Activated CD8-positive, alpha-beta memory T cell treated with anti-CD3 and anti-CD28 coated beads, Interleukin-2, amount 50 U/mL, for 4 hours (primary cell): ENCODE measurements around the gene C3orf18.

Experiments used
- DNase-seq: peaks from one replicate; pipeline ENCODE4 v3.0.0-alpha.2; 2020

Gene C3orf18

DNA sequence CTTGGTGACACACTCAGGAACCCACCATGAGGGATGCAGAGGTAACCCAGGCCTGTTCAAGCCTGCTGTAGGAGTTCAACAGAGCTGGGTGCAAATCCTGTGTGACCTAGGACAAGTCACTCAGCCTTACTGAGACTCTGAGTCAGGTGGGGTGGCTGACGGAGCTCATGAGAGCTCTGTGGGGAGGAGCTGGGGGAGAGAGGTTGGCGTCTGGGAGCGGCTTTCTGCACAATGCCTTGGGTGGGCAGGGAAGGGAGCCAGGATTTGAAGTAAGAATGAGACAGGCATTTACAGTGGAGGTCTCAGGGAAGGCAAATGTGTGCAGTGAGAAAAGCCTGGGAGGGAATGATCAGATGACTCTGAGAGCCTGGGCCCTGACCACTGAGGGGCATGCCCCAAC is 18.3 kb downstream of the C3orf18 start:
- DNase-seq, result no peak

DNA sequence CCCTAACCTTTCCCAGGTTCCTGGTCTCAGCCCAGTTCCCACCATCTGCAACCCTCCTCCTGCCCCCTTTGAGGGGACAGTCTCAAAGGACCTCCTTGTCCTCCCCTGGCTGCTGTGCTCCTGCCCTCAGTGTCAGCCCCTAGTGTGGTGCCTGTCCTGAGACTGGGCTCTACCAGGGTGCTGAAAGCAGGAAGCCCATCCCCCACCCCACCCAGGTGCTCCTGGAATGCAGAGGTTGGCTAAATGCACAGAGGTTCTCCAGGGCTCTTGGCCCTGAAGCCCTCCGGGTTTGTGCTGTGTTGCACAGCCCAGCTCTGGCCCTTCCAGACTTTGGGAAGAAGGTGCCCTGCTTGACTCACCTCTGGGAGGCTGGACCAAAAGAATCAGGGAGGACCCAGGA is 21.8 kb downstream of the C3orf18 start:
- no peak for DNase-seq

GRCh38 chr3:50542177-50543034 is 25.1 kb downstream of the C3orf18 start:
- DNase-seq, result peak; percentile 67

GRCh38 chr3:50539356-50540286 is 27.9 kb downstream of the C3orf18 start:
- DNase-seq, result no peak

DNA sequence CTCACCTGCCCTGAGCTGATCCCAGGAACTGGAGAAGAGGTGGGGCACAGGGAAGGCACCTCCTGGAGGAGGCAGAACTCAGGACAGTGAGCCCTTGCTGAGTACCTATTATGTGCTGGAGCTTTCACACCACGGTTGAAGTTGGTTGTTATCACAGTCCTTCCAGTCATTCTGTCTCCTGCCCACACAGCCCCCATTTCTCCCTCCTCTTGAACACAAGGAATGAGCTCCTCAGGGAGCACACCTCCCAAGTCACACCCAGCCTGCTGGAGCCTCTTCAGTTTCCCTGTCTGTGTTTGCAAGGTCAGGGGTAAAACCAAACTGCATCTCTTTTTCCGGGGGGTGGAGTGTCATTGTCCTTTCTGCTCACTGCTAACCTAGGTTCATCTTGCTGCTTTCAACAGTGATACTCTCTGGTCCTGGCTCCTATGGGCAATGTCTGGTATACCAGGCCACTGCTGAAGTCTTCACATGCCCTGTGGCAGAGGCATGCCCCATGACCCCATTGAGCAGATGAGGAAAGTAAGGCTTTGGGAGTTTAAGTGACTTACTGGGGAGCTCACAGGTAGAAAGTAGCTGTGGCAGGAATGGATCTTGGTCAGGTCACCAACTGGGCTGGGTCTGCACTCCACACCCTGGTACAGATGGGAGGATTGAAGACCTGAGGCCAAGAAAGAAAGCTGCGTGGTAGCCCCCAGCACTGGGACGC is 30.0 kb downstream of the C3orf18 start:
- no peak for DNase-seq

GRCh38 chr3:50536471-50537180 is 30.9 kb downstream of the C3orf18 start:
- no peak for DNase-seq

GRCh38 chr3:50534681-50535330 is 32.7 kb downstream of the C3orf18 start:
- DNase-seq, result no peak

DNA sequence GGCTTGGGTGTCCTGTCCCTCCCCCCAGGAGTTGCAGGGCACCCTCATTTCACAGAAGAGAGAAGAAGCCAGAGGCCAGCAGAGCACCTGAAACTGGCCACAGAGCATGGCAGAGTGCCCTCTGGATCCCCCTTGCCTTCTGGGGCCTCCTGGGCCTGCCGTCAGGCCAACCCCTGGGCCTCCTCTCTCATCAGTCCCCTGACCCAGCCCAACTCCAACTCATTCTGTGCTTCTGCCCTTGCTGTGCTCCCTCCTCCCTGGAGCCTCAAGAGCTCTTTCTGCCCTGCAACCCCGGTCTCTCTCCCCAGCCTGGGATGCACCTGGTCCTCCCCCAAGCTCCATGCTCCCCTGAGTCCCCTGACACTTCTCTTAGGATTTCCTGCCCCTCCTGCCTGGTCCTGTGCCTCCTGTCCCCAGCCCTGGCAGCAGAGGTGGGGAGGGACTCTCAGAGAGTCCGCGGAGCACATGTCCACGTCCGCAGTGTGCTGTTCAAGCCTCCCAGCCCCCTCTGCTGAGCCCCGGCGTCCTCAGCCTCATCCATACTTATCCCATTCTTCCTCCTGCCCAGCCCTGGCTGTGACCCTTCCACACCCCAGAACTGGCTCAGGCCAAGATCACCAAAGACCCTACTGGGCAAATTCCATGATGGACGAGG is 33.6 kb downstream of the C3orf18 start:
- DNase-seq, result no peak

- DNase-seq, result no peak
Measured at GRCh38 chr3:50533316-50533715, 34.2 kb downstream of the C3orf18 start.

DNA sequence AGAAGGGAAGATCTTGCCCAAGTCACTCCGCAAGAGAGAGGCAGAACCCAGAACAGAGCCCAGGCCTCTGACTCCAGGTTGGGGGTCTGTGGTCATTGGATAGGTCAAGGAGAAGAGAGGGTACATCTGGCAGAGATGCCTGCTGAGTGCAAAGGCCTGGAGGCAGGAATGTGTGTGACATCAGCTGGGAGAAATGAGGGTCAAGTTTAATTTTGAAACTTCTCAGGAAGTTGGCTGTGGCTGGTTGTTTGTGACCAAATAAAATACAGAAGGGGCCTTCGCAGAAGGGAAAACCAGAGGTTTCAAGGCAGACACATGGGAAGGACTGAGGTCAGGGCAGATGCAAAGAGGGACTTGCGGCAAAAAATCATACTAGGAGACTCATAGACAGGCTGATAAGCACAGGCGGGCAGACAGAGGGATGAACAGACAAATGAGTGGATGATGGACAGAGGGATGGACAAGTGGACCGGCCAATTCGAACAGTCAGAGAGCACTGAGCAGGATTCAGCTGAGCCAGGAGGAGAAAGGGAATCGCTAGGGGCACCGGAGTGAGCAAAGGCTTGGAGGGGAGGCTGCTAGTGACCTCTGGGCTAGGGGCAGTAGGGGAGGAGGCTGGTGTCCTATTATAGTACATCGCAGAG is 35.4 kb downstream of the C3orf18 start:
- DNase-seq, result no peak

GRCh38 chr3:50531201-50531600 is 36.3 kb downstream of the C3orf18 start:
- no peak for DNase-seq

- DNase-seq, result no peak
Measured at GRCh38 chr3:50530001-50530970, 37.3 kb downstream of the C3orf18 start.

DNA sequence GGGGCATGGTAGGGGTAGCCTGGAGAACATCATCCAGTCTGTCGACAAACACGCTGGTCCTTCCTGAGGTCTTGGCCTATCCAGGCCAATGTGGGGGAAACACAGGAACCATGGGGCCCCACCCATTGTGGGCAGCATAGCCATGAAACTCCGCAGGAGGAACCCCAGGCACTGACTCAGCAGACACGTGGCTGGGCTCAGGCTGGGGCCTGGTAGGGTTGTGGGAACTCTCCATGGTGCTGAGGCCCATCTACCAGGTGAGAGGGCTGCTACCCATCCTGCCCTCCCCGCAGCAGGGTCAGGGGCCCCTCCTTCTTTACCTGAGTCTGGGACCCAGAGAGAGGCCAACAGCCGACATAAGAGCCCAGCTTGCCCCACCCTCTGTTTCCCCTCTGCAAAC is 41.6 kb downstream of the C3orf18 start:
- DNase-seq, result peak; percentile 44

DNA sequence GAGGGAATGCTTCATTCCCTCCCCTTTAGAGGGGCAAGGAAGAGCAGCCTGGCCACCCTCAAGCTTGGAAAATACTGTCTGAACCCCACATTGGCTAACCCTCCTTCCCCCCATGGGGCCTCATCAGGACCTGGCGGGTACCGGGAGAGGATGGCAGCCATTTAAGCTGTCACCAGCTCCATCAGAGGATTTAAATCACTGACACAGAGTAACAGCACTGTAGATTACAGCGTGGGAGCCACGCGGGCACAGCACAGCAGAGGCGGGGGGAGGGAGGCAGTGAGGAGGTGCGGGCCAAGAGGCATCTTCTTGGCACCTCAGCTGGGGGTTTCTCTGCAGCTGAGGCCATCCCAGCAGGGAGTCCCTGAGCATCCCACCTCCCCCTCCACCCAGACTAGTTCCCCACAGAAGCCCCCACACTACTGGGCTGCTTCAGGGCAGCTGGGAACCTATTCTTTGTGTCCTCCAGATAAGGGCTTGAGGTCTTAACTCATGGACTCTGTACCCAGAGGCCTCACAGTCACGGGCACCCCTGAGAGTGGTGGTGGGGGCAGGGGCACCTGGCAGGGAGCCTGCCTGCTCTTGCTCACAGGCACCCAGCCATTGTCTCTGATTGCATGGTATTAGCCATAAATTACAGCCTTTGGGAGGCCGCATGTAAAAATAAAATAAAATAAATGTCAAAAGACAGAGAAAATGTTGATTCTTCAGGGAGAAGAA is 42.2 kb downstream of the C3orf18 start:
- DNase-seq, result no peak

DNA sequence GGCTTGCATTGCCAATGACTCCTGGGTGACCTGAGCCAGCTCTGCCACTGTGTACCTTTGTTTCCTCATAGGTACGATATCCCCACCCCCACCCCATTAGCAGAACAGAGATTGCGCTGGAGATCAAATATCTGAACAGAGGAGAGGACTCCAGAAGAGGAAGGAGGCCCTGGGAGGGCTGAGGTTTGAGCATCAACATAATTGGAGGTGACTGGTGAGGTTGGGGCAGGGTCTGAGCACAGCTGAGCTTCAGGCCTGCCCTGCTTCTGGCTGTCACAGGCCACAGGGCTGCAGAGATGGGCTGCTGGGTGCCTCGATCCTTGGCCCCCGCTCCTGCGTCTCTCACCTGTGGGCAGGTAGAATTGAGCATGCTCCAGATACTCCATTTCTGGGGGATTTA is 42.8 kb downstream of the C3orf18 start:
- no peak for DNase-seq

DNA sequence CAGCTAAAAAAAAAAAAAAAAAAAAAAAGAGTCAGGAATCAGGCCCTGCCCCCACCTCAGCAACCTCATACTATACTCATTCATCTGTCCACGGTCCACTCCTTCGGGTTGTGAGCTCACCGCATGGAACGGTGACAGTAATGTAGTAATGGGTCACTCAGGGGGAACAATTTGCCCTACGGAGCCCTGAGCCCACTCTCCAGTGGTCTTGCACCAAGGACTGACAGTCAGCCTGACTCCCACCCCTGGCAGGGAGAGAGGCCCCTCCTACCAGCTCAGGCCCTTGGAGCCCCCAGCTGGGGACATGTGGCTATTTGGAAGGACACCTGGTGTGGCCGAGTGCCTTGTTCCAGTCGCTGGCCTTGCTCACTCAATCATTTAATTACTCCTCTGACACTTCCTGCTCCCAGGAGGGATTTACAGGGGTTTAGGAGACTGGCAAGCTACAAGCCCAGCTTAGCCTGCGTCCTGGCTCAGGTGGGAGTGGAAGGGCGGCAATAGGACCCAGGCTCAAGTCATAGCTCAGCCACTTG is 44.2 kb downstream of the C3orf18 start:
- DNase-seq, result no peak

DNA sequence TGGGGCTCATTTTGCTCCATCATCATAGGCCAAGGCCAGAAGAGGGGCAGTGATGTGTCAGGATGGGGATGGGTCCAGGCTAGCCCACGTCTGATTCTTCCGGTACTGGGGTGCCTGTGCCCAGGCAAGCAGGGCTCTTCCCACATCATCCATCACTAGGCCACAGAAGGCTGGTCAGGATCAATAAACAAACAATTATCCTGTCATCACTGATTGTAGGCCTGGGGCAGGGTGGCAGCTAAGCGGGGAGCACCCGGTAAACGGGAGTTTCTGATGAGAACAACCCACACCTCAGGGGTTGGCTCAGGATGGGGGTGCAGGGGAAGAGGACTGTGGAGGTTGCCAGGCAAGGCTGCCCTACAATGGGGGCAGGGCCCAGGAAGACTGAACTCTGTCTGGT is 46.0 kb downstream of the C3orf18 start:
- DNase-seq, result no peak

- no peak for DNase-seq
Measured at GRCh38 chr3:50520849-50521248, 46.7 kb downstream of the C3orf18 start.
